ENCODE results near the gene KBTBD12.

- TF ChIP-seq YY1 (IDR thresholded peaks at IDR 0.05; ENCODE audit: insufficient read depth, insufficient read length) = no peak
- no peak for TF ChIP-seq ZNF274 (IDR thresholded peaks at IDR 0.05; ENCODE audit: low read depth, low read length)
These were observed 9.5 kb upstream of the KBTBD12 start for GRCh38 chr3:127905556-127905955.

Data from NT2/D1 (cell line).